Muscle of arm (tissue), 12 donors: ENCODE measurements around the gene ATOSA. TPM values are rescaled to one million over a fixed set of nuclear protein-coding genes. Genes with fewer than 3 reads are reported as not detected.

Experiments used
- DNase-seq: peaks from one replicate; pipeline ENCODE4 v3.0.0-alpha.2; 2013
- polyA plus RNA-seq, 12 donors: library from polyadenylated mRNA; unstranded; fragments of 120-200 nt; gene quantifications; one replicate each; pipeline ENCODE4 v1.2.1, GENCODE V29; 2013; ENCODE audit not compliant: insufficient read length in 12 of 12

The ATOSA gene
- polyA plus RNA-seq, 12 donors = 16.5 to 34.6 (median 21.6) TPM; not detected in 1

GRCh38 chr15:52695154-52695553, 16.0 kb upstream of the ATOSA start:
- no peak for DNase-seq

GRCh38 chr15:52689562-52689961, 10.4 kb upstream of the ATOSA start:
- no peak for DNase-seq

- DNase-seq = no peak
Measured at GRCh38 chr15:52683580-52683979, 4.4 kb upstream of the ATOSA start.

DNA sequence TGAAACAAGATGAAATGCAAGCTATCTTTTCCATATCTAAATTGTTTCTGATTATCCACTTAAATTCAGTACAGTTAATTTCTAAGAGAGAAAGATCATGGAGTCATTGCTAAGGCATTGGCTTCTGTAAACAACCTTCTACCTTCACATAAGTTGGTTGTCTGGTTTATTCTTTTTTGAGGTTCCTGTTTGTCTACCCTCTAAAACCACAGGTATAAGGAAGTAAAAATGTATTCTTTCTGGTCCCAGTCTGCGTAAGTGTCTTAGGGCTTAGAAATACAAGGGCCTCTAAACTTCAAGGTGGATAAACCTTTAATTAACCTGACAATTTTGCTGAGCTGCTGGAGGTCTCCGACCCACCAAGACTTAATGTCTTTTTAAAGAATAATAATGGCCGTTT, 3.6 kb upstream of the ATOSA start:
- DNase-seq = no peak

- no peak for DNase-seq
Measured at GRCh38 chr15:52682200-52682599, 3.0 kb upstream of the ATOSA start.

DNA sequence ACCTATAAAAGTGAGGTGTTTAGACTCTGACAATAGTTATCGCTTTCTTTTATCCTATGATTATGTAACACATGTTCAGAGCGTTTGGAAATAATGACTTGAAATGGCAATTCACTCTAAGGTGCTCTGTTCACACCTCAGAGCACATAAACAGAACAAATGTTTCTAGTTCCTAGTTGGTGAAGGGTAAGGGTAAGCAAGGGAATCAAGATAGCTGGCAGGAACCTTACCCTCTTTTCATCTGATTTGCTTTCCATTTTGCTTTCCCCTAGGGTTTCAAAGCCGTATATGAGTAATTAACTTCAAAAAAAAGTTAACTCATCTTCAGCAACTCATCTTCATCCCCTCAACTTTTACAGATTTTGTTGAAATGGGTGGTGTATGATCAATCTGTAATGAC, 2.3 kb upstream of the ATOSA start:
- DNase-seq = no peak

DNA sequence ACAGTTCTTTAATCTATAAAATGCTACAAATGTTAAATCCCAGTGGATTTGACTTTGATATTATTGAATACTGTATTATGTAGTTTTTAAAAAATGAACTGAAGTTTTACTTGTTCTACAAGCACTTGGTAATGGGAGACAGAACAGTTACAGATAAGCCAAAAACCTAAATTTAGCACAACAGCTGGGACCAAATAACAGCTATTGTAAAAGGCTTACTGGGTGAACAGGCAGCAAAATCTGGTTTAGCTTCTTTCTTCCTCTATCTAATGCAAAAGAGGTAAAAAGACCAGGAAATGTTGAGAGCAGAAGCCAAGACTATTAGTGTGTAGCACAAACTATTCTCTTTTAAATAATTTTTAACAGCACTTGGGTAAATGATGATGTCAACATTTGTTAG, 1.6 kb upstream of the ATOSA start:
- no peak for DNase-seq

GRCh38 chr15:52680041-52680391, 828 bp upstream of the ATOSA start:
- DNase-seq = peak; percentile 35

- peak; percentile 80 for DNase-seq
Measured at GRCh38 chr15:52678468-52679231, 538 bp downstream of the ATOSA start.

GRCh38 chr15:52677593-52678467, 1.4 kb downstream of the ATOSA start:
- DNase-seq = peak; percentile 79

GRCh38 chr15:52674831-52675230, 4.4 kb downstream of the ATOSA start:
- no peak for DNase-seq

GRCh38 chr15:52673734-52674133, 5.5 kb downstream of the ATOSA start:
- no peak for DNase-seq

- DNase-seq = no peak
Measured at GRCh38 chr15:52673312-52673711, 5.9 kb downstream of the ATOSA start.

GRCh38 chr15:52672661-52673060, 6.5 kb downstream of the ATOSA start:
- no peak for DNase-seq

DNA sequence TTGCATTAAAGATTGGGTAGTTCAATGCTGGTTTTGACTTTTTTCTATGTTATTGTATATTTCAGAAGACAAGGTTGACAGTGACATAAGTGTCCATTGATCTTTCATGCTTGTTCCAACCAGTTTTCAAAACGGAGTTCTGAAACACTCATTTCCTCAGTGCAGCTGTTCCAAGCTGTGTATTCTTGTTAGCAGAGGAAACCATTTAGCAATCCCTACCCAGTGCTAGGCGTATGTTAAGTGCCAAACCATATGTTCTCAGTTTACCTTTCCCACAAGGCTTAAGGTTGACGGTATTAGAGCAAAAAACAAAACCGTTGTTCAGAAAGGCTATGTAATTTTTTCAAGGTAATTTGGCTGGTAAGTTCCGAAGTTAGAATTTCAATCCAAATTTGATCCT, 9.1 kb downstream of the ATOSA start:
- DNase-seq = no peak

GRCh38 chr15:52668133-52668532, 11.1 kb downstream of the ATOSA start:
- no peak for DNase-seq

GRCh38 chr15:52667597-52667996, 11.6 kb downstream of the ATOSA start:
- no peak for DNase-seq

DNA sequence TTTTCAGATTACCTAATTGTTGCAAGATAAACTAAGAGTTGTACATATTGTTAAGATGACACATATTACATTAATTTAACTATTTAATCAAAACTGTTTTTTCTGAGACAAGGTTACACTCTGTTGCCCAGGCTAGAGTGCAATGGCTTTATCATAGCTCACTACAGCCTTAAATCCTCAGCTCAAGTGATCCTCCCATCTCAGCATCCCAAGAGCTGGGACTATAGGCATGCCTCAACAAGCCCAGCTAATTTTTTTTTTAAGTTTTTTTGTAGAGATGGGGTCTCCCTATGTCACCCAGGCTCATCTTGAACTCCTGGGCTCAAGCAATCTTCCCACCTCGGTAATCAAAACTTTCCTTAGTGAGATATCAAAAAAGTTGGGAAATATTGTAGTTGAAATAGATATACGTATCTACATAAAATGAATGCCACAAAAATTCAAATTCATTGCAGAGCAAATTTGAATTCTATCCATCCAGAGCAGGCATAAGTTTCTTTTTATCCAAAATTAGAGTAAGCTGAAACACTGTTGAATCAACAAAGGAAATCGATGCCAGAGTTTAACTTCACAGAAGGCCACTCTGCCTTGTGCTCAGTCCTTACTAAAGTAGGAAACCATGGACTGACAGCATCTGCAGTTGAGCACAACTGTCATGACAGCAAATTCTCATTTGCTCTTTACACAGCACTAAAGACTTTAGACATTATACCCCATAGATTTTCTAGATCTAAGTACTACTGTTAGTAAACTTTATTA, 15.5 kb downstream of the ATOSA start:
- no peak for DNase-seq

- no peak for DNase-seq
Measured at GRCh38 chr15:52661909-52662308, 17.3 kb downstream of the ATOSA start.

- no peak for DNase-seq
Measured at GRCh38 chr15:52660192-52660591, 19.0 kb downstream of the ATOSA start.

- DNase-seq = no peak
Measured at GRCh38 chr15:52658955-52659354, 20.2 kb downstream of the ATOSA start.

- DNase-seq = no peak
Measured at GRCh38 chr15:52657338-52657737, 21.9 kb downstream of the ATOSA start.

GRCh38 chr15:52656412-52656811, 22.8 kb downstream of the ATOSA start:
- DNase-seq = no peak
